Glomerular visceral epithelial cell (primary cell): ENCODE data around the gene PRDM15.
"Not testable (repeated sequence)": the region's sequence is repeated elsewhere in the genome, so short reads cannot be mapped to it uniquely, and the experiment has no call there.

Experiments used
- DNase-seq: peaks from one replicate; pipeline ENCODE4 v3.0.0-alpha.2; 2016; ENCODE audit errors: extremely low spot score

The PRDM15 gene

GRCh38 chr21:41806773-41807172 is 72.4 kb downstream of the PRDM15 start:
- DNase-seq = no peak

- no peak for DNase-seq
These were observed 73.5 kb downstream of the PRDM15 start for GRCh38 chr21:41805643-41806042.

DNA sequence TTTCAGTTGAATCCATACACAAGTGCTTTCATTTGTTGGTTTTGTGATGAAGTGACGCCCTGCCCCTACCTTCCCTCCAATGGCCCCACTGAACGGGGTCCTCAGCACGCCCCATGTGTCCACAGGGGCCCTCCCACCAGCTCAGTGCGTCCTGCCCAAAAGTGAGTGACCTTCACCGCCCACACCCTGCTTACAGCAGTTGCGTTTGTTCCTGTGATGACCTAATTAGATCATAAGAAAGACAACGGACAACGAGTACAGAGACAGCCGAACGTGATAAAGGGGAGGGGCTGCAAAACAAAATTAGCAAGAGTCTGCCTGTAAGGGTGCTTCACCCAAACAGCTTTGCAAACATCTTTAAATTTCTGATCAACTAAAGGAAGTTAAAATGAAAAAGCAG is 74.1 kb downstream of the PRDM15 start:
- no peak for DNase-seq

DNA sequence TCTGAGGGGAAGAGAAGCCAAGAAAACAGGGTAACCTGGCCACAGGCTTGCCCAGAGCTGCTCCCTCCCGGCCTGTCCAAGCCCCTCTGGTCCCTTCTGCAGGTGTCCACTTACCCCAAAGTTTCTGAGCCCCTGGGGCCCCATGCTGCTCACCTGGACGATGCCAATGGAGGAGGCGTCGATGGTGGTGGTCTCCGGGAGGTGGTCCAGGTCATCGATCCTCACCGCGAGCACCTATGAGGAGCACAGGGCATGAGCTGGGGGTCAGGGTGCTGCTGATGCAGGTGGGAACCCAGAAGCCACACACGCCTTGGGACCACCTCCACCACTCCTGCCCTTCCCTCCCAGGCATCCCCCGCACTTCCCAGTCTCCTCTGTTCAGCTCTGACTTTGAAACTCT is 74.8 kb downstream of the PRDM15 start:
- DNase-seq = no peak

- no peak for DNase-seq
These were observed 75.8 kb downstream of the PRDM15 start for GRCh38 chr21:41803316-41803715.

DNA sequence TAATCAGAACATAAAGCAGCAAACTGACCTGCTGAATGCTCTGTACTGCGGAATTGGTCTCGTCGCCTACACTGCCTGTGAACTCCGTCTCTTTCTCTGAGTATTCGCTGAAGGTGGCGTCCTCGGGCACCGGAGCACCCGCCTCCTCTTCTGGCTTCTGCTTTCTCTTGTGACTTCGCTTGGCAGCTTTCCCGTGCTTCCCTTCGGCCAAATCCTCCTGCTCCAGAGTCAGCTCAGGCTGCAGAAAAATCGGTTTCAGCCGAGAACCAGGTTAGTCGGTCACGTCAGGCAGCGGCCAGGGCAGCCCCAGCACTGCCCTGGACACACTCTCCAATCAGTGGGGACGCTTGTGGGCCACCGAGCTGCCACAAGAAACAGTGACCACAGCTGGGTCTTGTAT is 76.5 kb downstream of the PRDM15 start:
- no peak for DNase-seq

DNA sequence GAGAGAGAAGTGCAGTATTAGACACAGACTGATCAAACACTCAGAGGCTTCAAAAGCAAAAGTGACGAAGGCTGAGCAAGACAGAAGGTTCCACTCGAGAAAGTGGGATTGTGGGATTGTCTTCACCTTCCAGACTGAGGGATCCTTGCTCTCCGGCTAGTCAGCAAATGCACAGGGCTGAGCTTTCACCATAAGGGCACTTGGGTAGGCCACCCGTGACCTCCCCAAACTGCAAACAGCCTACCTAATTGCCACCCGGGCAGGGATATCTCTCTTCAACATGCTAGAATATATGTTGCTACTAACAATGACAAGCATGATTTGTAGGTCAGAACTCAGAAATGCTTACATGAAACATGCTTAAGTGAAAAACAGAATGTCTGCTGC is 77.0 kb downstream of the PRDM15 start:
- DNase-seq = no peak

DNA sequence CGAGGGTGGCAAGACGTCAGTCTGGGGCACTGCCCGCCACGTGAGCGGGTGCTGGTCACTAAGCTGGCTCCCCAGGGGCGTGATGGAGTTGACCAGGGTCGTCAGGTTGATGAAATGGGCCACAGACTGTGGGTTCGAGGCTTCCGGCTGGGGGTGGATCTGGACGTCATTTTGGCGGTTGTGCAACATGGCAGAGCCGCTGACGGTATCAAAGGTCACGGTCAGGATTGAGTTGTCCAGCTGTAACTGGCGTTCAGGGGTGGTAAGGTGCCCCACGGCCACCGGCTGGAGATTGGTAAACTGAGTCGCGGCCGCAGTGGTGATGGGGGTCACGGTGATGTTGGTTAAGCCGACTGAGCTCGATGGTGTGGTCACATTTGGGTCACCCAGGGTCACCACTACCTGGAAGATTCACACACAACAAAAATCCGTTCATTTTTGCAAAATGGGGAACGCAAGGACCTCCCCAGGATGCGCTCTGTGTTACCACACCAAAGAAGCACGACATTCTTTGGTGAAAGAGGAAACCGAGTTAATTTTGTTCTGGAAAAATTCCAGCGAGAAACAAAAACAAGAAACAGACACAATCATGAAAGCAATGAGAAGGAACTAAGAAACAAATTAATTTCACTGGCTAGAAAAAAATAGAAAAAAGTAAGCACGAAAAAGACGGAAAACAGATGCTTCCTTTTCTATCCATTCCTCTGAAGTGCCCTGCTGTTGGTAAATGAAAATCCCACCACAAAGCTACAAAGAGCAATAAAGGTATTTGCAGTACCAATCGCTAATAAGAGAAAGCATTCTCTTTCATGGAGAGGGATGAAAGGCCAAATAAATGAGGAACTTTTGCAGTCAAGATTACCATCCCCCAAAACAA is 77.6 kb downstream of the PRDM15 start:
- DNase-seq = no peak

GRCh38 chr21:41800425-41801320 is 78.5 kb downstream of the PRDM15 start:
- no peak for DNase-seq

DNA sequence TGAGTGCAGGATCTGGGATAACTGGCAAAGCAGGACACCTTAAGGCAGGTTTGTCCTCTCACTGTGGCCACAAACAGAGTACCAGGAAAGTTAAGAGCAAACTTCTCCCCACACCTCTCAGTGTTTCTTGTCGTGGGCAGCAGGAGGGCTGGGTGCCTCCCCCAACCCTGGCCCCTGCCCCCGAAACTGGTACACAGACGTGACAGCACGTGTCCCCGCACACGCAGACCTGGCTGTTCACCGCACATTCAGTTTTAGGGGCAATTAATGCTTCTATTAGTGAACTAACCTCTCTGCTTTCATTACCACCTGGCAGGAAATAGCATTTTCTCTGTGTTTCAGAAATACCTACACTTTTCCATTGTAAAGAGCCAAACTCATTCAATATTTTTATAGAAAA is 79.4 kb downstream of the PRDM15 start:
- DNase-seq = no peak

DNA sequence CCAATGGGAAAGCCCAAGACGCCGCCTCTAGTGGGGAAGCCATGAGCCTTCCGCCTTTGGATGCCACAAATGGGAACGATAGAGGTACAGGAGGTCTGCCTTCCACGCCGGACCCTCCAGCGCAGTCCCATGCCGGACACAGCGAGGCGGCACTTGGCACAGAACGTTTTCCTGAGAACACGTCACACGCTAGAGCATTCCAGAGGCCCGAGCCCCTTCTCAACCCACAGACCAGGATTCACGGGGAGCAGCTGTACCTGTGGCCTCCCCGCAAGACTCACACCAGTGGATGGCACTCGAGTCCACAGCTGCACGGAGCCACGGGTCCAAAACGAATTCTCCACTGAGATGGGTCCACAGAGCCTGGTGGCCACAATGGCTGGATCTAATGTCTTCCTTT is 80.8 kb downstream of the PRDM15 start:
- DNase-seq = no peak

GRCh38 chr21:41796476-41797080 is 82.6 kb downstream of the PRDM15 start:
- no peak for DNase-seq

GRCh38 chr21:41795726-41796125 is 83.4 kb downstream of the PRDM15 start:
- no peak for DNase-seq

GRCh38 chr21:41794600-41794999 is 84.5 kb downstream of the PRDM15 start:
- DNase-seq = no peak

GRCh38 chr21:41792711-41793110 is 86.4 kb downstream of the PRDM15 start:
- DNase-seq = no peak

DNA sequence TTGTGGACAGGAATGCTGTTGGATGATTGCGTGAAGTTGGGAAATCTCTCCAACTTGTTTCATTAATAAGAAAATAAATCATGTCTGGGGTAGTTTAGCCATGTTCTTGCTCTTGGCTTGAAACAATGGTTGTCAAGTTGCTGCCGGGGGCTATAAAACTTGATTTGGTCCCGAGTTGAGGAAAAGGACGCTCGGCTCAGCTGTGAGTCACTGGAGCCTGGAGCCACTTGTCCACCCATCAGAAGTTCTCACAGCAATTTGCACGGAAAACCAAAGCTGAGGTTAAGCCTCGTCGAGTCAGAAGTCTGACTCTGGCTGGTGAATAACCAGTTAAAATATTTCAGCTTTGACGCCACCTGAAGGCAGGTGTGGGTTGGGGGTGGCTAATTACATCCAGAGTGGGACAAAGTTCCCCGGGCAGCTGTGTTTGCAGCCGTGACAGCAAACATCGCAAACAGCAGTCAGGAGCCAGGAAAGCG is 92.6 kb downstream of the PRDM15 start:
- DNase-seq = peak; percentile 70

GRCh38 chr21:41785262-41785661 is 93.9 kb downstream of the PRDM15 start:
- DNase-seq = not testable (repeated sequence)

- DNase-seq = no peak
These were observed 94.6 kb downstream of the PRDM15 start for GRCh38 chr21:41784456-41785102.

DNA sequence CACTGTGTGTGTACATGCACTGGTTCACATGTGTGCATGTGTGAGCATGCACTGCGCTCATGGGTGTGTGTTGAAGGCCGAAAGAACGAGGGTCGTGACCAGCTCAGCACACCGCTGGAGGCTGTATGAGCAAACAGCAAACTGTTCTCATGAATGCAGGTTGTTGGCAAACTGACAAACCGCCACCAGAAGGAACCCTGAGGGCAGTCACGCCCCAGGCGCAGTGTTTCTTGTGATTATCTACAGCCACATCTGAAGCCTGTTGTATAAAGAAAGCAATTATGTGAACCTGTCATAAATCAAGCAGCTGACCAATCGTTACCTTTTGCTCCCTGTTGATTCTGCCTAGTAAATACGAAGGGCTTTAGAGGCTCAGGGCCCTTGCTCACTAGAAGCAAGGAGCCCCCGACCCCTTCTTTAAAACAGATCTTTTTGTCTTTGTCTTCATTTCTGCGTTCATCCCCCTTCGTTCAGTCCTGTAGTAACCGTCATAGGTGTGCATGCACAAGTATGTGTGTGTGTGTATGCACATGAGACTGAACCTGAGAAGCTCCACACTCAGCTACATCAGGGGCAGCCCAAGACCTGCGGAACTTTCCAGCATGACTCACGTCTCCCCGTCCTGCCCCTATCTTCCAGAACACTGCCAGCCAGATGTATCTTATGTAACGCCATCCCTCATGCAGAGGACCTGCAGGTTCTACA is 95.5 kb downstream of the PRDM15 start:
- DNase-seq = no peak

DNA sequence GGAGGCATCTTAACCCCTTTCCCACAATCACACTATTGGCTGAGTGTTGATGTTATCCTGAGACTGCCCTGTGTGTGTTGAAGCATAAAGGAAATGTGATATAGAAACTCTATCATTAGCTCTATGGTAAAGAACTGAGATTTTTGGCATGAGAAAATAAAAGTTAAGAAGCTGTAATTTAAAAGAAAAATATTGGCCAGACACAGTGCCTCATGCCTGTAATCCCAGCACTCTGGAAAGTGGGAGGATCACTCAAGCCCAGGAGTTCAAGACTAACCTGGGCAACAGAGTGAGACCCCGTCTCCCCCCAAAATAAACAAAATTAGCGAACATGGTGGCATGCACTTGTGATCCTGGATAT is 98.1 kb downstream of the PRDM15 start:
- DNase-seq = no peak

DNA sequence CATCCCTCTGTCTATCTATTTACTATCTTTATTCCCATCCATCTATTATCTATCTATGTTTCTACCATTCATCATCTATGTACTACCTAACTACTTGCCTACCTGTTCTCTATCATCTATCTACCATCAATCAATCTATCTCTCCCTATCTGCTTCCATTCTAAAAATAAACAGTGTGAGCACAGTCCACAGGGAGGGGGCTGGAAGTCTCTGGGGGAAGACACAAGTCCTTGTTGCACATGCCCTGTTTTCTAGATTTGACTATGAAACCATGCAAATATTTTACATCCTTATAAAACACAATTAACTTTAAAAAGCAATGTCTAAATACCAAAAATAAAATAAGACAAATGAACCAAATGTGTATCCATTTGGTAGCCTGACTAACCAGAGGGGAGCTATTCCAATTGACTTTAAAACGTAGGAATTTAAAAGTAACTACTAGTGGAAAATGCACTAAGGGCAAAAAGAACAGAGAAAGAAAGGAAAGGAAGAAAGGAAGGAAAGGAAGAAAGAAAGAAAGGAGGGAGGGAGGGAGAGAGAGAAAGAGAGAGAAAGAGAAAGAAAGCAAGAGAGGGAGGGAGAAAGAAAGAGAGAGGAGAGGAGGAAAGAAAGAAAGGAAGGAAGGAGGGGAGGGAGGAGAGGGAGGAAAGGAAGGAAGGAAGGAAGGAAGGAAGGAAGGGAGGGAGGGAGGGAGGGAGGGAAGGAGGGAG is 98.7 kb downstream of the PRDM15 start:
- no peak for DNase-seq
